Activated CD4-positive, alpha-beta T cell treated with anti-CD3 and anti-CD28 coated beads, Interleukin-2, amount 50 U/mL, for 1 hour (primary cell): ENCODE results near the gene MYO10.

Source experiments
- DNase-seq: peaks from one replicate; pipeline ENCODE4 v3.0.0-alpha.2; 2020

MYO10 gene

GRCh38 chr5:16943846-16944678, 8.0 kb upstream of the MYO10 start:
- no peak for DNase-seq

- no peak for DNase-seq
These were observed 1.5 kb upstream of the MYO10 start for GRCh38 chr5:16937503-16938161.

GRCh38 chr5:16936989-16937438, 926 bp upstream of the MYO10 start:
- DNase-seq = no peak

- no peak for DNase-seq
These were observed 598 bp downstream of the MYO10 start for GRCh38 chr5:16935231-16936149.

GRCh38 chr5:16934677-16935153, 1.4 kb downstream of the MYO10 start:
- no peak for DNase-seq

- DNase-seq = no peak
These were observed 2.0 kb downstream of the MYO10 start for GRCh38 chr5:16934123-16934522.

- DNase-seq = no peak
These were observed 2.8 kb downstream of the MYO10 start for GRCh38 chr5:16933337-16933736.

GRCh38 chr5:16932401-16932800, 3.7 kb downstream of the MYO10 start:
- no peak for DNase-seq

- DNase-seq = no peak
These were observed 4.6 kb downstream of the MYO10 start for GRCh38 chr5:16931334-16932110.

GRCh38 chr5:16930496-16930895, 5.6 kb downstream of the MYO10 start:
- DNase-seq = no peak

GRCh38 chr5:16929831-16930230, 6.3 kb downstream of the MYO10 start:
- no peak for DNase-seq

GRCh38 chr5:16929347-16929746, 6.7 kb downstream of the MYO10 start:
- DNase-seq = no peak

- DNase-seq = no peak
These were observed 8.5 kb downstream of the MYO10 start for GRCh38 chr5:16927613-16928012.

GRCh38 chr5:16926417-16926816, 9.7 kb downstream of the MYO10 start:
- DNase-seq = no peak

GRCh38 chr5:16924206-16924605, 11.9 kb downstream of the MYO10 start:
- DNase-seq = no peak

- no peak for DNase-seq
These were observed 13.7 kb downstream of the MYO10 start for GRCh38 chr5:16922430-16922829.

GRCh38 chr5:16921211-16921610, 14.9 kb downstream of the MYO10 start:
- no peak for DNase-seq

- DNase-seq = no peak
These were observed 15.8 kb downstream of the MYO10 start for GRCh38 chr5:16920109-16920816.

GRCh38 chr5:16918891-16919671, 17.0 kb downstream of the MYO10 start:
- DNase-seq = no peak

GRCh38 chr5:16918156-16918555, 17.9 kb downstream of the MYO10 start:
- no peak for DNase-seq
